ENCODE results near the gene GP1BB.

DNA sequence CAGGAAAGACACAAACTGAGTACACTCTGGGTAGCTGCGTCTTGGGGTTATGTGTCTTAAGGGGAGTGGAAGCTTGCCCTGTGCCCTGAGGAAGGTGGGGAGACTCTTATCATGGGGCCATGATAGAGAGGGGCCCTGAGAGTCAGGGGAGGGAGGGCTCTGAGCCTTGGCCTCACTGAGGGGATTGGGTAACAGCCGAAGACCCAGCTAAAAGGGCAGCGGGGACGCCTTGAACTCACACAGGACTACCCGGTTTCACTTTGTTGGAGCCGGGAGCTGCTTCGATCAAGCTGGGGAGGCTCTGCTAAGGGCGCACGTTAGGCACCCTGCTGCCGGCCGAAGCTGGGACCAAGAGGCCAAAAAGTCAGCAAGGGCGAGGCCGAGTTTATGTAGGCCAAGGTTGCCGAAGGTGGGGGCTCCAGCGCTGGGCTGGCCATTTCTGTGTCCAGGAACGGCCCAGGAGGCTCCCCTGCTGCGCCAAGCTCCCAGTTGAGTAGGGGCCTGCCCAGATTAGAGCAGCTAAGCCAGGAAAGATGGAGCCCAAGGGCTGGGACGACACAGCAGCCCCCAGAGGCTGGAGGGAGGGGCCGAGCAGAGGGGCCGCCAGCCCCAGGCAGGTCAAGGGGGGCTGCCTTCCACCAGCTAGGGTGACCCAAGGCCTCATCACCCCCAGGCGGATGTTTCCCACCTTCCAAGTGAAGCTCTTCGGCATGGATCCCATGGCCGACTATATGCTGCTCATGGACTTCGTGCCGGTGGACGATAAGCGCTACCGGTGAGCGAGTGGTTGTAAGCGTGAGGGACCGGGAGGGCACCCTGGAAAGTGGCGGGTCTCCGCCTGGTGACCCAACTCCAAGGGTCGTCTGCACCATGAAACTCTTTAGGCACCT, 39.5 kb downstream of the GP1BB start:
- TF ChIP-seq, protein P1, sequence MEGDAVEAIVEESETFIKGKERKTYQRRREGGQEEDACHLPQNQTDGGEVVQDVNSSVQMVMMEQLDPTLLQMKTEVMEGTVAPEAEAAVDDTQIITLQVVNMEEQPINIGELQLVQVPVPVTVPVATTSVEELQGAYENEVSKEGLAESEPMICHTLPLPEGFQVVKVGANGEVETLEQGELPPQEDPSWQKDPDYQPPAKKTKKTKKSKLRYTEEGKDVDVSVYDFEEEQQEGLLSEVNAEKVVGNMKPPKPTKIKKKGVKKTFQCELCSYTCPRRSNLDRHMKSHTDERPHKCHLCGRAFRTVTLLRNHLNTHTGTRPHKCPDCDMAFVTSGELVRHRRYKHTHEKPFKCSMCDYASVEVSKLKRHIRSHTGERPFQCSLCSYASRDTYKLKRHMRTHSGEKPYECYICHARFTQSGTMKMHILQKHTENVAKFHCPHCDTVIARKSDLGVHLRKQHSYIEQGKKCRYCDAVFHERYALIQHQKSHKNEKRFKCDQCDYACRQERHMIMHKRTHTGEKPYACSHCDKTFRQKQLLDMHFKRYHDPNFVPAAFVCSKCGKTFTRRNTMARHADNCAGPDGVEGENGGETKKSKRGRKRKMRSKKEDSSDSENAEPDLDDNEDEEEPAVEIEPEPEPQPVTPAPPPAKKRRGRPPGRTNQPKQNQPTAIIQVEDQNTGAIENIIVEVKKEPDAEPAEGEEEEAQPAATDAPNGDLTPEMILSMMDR (IDR thresholded peaks at IDR 0.05 in 4 of 5, conservative IDR thresholded peaks at IDR 0.05 in 1 of 5) = no peak
- TF ChIP-seq POLR2A (IDR thresholded peaks at IDR 0.05) = no peak
